HG03378 (cell line): ENCODE results near the gene OR2L3.
"Not testable (repeated sequence)": the region's sequence is repeated elsewhere in the genome, so short reads cannot be mapped to it uniquely, and the experiment has no call there.

Experiments
- ATAC-seq: cut with Tn5 transposase; IDR thresholded peaks from one replicate; pipeline ENCODE4 v1.9.1; 2021; ENCODE audit warnings: mild to moderate bottlenecking, moderate library complexity; ENCODE audit not compliant: unreplicated experiment

OR2L3 gene, protein sequence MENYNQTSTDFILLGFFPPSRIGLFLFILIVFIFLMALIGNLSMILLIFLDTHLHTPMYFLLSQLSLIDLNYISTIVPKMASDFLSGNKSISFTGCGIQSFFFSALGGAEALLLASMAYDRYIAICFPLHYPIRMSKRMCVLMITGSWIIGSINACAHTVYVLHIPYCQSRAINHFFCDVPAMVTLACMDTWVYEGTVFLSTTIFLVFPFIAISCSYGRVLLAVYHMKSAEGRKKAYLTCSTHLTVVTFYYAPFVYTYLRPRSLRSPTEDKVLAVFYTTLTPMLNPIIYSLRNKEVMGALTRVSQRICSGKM

GRCh38 chr1:248046536-248046935 is at the start of gene OR2L3:
OR2L3 (plus strand) TSS chr1:248046836; CDS start chr1:248060682, 13,846 bp downstream.
- no peak for ATAC-seq

DNA sequence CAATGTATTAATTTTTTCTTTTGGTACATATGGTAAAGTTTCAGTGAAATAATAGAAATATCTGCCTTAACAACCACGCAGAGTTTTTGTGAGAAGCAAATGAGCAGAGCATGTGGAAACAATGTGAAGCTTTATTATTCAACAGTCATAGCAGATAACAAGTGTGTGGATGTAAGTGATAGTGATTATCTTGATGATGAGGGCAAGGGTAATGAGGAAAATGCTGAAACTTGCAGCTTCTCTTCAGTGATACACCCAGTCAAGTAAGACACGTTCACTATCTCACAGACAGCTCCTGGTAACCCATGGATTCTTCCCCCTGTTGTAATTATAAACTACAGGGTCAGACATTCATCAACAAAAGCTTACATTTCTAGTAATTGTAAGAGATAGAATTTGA is 47.8 kb upstream of the OR2L3 start:
- no peak for ATAC-seq

DNA sequence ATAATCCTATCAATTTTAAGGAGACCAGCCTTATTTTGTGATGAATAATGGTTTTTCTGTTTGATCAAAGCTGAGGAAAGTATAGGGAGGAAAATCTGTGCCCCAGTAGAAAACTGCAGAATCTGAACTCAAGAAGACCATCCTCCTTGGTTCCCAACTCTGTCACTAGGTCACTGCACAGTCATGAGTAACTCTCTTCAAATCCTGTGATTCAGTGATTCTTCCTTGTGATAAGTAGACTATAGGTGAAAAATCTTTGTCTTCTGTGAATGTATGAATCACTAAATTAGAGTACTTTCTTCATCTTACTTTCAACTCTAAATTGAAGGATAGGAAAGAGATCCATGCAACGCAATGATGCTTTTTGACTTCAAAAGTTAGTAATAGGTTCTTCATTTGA is 46.5 kb upstream of the OR2L3 start:
- no peak for ATAC-seq

GRCh38 chr1:248007778-248008177 is 38.9 kb upstream of the OR2L3 start:
- ATAC-seq = no peak

DNA sequence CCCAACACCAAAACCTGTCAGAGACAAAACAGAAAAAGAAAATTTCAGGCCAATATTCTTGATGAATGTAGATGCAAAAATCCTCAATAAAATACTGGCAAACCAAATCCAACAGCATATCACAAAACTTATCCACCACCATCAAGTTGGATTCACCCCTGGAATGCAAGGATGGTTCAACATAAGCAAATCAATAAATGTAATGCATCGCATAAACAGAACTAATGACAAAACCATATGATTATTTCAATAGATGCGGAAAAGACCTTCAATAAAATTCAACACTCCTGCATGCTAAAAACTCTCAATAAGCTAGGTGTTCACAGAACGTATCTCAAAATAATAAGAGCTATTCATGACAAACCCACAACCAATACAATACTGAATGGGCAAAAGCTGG is 37.0 kb upstream of the OR2L3 start:
- no peak for ATAC-seq

- ATAC-seq = no peak
Measured at GRCh38 chr1:248013229-248013710, 33.4 kb upstream of the OR2L3 start, which contains the start of gene OR2L5. OR2L5 (plus strand) TSS chr1:248013660; CDS start chr1:248021948, 8,288 bp downstream.

DNA sequence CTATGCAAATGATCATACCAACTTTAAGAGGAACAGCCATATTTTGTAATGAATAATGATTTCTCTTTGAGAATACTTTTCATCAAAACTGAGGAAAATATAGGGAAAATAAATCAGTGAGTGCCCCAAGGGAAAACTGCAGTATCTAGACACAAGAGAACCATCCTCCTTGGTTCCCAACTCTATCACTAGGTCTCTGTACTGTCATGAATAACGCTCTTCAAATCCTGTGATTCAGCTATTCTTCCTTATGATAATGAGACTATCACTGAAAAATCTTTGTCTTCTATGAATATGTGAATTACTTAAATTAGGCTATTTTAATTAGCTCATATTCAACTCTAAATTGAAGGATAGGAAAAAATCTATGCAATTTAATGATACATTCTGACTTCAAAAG is 30.8 kb upstream of the OR2L3 start:
- no peak for ATAC-seq

GRCh38 chr1:248029770-248030169 is 16.9 kb upstream of the OR2L3 start, which contains the start of gene OR2L2:
OR2L2 (plus strand) TSS chr1:248030070; CDS start chr1:248038268, 8,198 bp downstream.
- no peak for ATAC-seq

DNA sequence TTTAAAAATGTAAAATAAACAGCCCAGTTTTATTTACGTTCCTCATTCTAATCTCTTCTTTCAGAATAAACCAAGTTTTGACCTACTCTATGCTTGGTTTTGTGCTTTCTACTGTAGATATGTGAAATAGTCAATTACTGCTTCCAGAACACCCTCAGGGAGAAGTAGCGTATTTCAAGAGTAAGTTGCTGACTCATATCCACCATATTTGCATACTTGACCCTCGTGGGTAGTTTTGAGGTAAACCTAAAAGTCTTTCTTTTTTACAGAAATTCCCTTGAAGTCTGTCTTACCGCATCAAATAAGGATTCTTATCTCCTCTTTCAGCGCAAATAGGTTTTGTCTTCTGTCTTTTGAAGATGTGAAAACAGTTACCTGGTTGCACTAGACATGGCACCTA is 1.4 kb upstream of the OR2L3 start:
- ATAC-seq = no peak

GRCh38 chr1:248047008-248047407 is 372 bp downstream of the OR2L3 start:
- no peak for ATAC-seq

- no peak for ATAC-seq
Measured at GRCh38 chr1:248054671-248055070, 8.0 kb downstream of the OR2L3 start.

DNA sequence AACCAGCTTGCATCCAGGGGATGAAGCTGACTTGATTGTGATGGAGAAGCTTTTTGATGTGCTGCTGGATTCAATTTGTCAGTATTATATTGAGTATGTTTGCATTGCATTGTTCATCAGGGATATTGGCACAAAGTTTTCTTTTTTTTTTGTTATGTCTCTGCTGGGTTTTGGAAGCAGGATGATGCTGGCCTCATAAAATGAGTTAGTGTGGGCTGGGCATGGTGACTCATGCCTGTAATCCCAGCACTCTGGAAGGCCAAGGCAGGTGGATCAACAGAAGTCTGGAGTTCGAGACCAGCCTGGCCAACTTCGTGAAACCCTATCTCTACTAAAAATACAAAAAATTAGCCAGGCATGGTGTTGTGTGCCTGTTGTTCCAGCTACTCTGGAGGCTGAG is 8.6 kb downstream of the OR2L3 start:
- ATAC-seq = no peak

- ATAC-seq = no peak
Measured at GRCh38 chr1:248065071-248065470, 18.4 kb downstream of the OR2L3 start.

DNA sequence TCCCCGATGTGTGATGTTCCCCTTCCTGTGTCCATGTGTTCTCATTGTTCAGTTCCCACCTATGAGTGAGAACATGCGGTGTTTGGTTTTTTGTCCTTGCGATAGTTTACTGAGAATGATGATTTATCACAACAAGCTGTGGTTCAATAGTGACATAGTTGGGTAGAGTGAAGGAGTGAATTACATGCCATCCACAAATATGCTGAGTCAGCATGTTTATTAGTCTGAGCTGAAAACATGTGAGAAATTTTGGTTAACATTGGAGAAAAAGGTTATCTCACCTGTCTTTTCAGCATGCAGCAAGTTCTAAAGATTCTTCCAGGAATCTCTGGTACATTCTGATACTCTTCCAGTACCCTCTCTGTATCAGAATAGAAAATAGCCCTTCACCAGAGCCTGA is 19.0 kb downstream of the OR2L3 start:
- ATAC-seq = no peak

DNA sequence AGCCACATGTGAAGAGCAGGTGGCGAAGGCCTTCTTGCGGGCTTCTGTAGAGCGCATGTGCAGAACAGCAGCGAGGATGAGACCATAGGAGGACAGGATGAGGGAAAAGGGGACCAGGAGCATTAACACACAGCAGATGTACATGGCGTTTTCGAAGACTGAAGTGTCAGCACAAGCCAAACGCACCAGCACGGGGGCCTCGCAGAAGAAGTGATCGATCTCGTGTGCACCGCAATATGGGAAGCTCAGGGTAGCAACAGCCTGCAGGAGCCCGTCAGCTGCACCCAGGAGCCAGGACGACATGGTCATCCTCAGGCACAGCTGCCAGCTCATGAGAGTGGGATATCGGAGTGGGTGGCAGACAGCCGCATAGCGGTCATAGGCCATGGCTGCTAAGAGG is 37.2 kb downstream of the OR2L3 start:
- ATAC-seq = not testable (repeated sequence)

DNA sequence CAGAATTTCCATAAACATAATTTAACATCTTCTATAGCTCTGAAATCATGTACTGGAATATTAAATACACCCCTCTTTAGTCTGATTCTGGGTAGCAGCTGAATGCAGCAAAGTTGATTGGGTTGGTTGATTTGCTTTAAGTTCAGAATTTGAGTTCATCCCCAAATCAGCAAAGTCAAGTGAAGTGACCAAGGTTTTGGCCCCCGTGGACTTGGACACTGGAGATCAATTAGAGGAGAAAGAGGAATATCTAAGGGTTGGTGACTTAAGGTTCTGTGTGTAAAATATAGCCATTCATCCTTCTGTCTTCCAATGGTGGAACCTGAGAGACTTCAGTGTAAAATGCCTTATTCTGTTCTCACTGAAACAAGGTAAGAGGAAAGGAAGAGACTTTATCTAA is 48.2 kb downstream of the OR2L3 start, which contains the start of gene OR2L13:
OR2L13 (plus strand) TSS at position 301 of the 400 bp plus-strand sequence. CDS start 4,192 bp downstream, outside the sequence.
- no peak for ATAC-seq

GRCh38 chr1:248098529-248098928 is 51.9 kb downstream of the OR2L3 start:
- no peak for ATAC-seq

GRCh38 chr1:248102847-248103246 is 56.2 kb downstream of the OR2L3 start:
- no peak for ATAC-seq

GRCh38 chr1:248111157-248111556 is 64.5 kb downstream of the OR2L3 start:
- ATAC-seq = no peak
